RWPE1 (cell line): ENCODE results near the gene YWHAB.
A peak's percentile ranks its signal among the peaks of the same experiment; 100 is the strongest.

Experiments
- CTCF ChIA-PET: fragments of 350-600 bp; sonication (Branson Sonifier 250); formaldehyde crosslinking; extraction: SDS; loops from one replicate; lab custom pipeline; 2021; lab: Yijun Ruan, JAX
- POLR2A ChIA-PET: fragments of 400-600 bp; formaldehyde crosslinking; extraction: SDS; loops from one replicate; lab custom pipeline; 2020; ENCODE audit warnings: antibody characterized with exemption; ENCODE audit not compliant: low non-redundant PET; lab: Yijun Ruan, JAX
- DNase-seq: peaks from one replicate; pipeline ENCODE4 v3.0.0; 2012; ENCODE audit warnings: low spot score
- H3K27ac ChIP-seq: fragments of 450-650 bp; 2 replicates; pipeline ENCODE4 v1.5.1; 2017
- TF ChIP-seq, protein P1 (sequence below): fragments of 450-650 bp; conservative IDR thresholded peaks from 2 replicates; pipeline ENCODE4 v1.5.1; 2017; ENCODE audit warnings: low read depth, mild to moderate bottlenecking

The YWHAB gene

DNA sequence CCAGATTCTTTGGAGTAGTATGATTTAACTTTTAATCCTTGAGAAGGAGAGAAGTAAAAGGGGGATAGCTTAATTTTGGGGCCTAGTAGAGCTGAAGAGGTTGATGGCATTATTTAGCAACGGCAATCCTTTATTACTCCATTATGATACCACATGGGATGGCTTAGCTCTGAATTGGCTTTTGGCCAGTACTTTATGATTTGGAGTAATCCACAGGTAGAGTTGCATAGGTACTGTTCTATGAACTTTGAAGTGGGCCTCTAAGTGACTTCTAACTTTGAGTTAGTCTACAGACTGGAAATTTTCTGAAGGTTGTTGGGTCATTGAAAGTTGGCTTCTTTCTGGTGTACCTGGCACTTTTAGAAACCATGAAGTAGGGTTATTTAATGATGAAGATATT is 11.6 kb downstream of the YWHAB start:
- TF ChIP-seq, protein P1, sequence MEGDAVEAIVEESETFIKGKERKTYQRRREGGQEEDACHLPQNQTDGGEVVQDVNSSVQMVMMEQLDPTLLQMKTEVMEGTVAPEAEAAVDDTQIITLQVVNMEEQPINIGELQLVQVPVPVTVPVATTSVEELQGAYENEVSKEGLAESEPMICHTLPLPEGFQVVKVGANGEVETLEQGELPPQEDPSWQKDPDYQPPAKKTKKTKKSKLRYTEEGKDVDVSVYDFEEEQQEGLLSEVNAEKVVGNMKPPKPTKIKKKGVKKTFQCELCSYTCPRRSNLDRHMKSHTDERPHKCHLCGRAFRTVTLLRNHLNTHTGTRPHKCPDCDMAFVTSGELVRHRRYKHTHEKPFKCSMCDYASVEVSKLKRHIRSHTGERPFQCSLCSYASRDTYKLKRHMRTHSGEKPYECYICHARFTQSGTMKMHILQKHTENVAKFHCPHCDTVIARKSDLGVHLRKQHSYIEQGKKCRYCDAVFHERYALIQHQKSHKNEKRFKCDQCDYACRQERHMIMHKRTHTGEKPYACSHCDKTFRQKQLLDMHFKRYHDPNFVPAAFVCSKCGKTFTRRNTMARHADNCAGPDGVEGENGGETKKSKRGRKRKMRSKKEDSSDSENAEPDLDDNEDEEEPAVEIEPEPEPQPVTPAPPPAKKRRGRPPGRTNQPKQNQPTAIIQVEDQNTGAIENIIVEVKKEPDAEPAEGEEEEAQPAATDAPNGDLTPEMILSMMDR = no peak
- ChIA-PET CTCF (interaction anchor here (1.3 kb wide), 1 partner anchor 214 kb away, joined by 3 read pairs; no protein-coding TSS in a partner anchor), POLR2A (interaction anchor here (0.8 kb wide), 1 partner anchor 12 kb away, joined by 5 read pairs; the partner anchor contains the start of gene YWHAB)
- DNase-seq = no peak
- no peak overlapping the region for H3K27ac ChIP-seq

DNA sequence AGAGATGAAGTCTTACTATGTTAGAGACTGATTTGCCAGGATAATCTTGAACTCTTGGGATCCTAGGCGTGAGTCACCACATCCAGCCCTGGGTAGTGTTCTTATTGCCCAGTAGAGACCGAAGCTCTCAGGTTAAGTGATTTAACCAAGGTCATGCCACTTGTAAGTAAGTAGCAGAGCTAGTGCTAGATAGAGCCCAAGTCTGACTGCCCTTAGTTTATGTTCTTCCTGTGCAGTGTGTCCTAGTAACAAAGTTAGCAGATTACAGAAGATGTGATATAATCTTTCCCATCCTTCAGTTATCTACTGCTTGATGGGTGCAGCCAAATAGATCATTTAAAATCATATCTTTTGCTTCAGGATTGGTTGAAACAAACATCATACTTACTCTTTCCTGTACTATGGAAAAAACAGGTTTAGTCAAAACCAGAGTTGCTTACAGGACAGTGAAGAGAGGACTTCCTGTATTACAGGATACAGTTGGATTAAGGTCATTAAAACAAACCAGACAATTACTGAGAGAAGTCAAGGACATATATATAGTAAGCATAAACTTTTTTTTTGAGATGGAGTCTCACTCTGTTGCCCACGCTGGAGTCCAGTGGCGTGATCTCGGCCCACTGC is 14.8 kb downstream of the YWHAB start:
- DNase-seq = no peak
- no peak overlapping the region for H3K27ac ChIP-seq
- TF ChIP-seq, protein P1 = no peak
- CTCF ChIA-PET = interaction anchor here (0.6 kb wide), 1 partner anchor 515 kb away, joined by 3 read pairs; no protein-coding TSS in a partner anchor
- POLR2A ChIA-PET = no interaction called here

DNA sequence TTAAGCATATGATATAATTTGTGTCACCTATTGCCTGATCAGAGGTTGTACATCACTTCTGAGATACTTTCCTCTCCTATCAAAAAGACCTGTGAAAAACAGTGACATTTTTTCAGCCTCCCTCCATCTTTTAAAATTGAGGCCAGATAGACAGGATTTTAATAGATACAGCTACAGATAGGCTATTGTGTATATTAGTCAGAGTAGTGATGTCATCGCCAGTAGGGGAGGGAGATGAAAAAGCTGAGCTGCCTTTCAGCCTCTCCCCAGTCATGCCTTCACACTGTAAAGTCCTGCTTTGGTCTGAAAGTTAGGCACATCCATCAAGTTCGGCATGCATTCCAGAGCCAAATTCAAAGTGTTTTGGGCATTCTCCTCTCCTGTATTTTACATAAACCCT is 16.5 kb downstream of the YWHAB start:
- H3K27ac ChIP-seq = no peak overlapping the region
- ChIA-PET CTCF (interaction anchor here (0.6 kb wide), 3 partner anchors 10 to 31 kb away, joined by 3 to 4 read pairs (median 3); no protein-coding TSS in a partner anchor), POLR2A (no interaction called here)
- TF ChIP-seq, protein P1 = no peak
- DNase-seq = peak; percentile 67

DNA sequence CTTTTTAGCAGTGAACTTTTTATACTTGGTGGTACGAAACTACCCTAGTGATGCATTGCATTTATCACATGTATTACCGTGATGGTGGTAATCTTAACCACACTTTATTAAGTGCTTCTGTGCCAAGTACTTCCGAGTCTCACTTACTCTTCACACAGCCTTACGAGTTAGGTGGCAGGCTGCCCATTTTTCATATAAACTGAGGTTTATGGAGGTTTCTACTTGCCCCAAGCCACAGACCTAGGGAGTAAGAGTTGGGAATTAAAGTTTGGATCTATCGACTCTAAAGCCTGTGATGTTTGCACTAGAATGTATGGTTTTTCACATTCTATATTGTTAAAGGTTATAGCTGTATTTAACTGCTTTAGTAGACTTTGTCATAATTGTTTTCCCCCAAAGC is 18.9 kb downstream of the YWHAB start:
- POLR2A ChIA-PET = no interaction called here
- TF ChIP-seq, protein P1 = no peak
- DNase-seq = no peak
- CTCF ChIA-PET = no interaction called here
- no peak overlapping the region for H3K27ac ChIP-seq

DNA sequence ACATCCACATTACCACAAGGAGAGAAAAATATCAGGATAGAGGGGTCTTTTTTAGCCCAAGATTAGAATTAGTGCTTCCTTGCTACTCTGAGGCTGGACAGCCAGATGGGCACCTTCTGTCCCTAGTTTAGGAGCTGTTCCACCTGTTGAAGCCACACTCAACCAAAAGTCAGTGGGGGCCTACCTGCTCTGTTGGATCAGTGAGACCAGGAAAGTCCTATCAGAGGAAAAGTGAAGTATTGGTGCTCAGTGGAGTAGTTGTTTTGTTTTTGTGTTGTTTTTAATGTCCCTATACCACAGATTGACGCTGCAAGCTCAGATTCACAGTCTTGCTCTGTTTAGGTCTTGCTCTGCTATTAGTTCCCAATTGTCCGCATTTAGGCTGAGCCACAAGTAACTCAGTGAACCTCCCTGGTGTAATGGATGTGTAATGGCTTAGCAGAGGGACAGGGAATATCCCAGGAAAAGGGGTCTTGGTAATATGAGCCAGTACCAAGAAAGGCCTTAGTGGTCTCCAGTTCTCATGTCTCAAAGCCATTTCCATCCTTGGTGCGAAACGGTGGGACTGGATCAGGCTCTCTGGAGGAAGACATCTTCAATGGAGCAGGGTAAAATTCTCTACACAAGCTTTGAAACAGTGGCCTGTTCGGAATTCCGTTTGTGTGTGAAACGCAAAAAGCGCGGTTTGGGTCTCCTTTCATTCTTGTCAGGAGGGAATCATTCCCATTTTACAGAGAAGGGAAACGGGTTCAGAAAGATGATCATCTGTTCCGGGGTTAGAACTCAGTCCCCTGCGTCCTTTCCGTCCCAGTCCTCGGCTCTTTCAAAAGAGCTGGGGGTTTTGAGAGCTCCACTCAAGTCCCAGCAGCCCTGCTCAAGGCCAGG is 23.7 kb downstream of the YWHAB start:
- TF ChIP-seq, protein P1 = no peak
- POLR2A ChIA-PET = interaction anchor here (0.5 to 0.6 kb wide), 4 partner anchors 20 to 466 kb away, joined by 3 to 4 read pairs (median 4); no protein-coding TSS in a partner anchor
- CTCF ChIA-PET = interaction anchor here (0.5 to 1.0 kb wide), 4 partner anchors 16 to 345 kb away, joined by 3 to 6 read pairs (median 3); no protein-coding TSS in a partner anchor
- DNase-seq = no peak
- peak overlapping the region; percentile 64 for H3K27ac ChIP-seq
